PC-9 (cell line): Measurements from ENCODE around the gene CCBE1.

Experiments used
- EZH2 ChIP-seq: fragments of 200-600 bp; sonication (generic); IDR thresholded peaks from 2 replicates; pipeline ENCODE4 v1.8.0; 2017; ENCODE audit warnings: antibody characterized with exemption, low read depth
- TF ChIP-seq, protein P1 (sequence below): fragments of 200-600 bp; sonication (generic); conservative IDR thresholded peaks from 2 replicates; pipeline ENCODE4 v1.6.1; 2017; ENCODE audit warnings: mixed run types, antibody characterized with exemption, mild to moderate bottlenecking, moderate library complexity

DNA sequence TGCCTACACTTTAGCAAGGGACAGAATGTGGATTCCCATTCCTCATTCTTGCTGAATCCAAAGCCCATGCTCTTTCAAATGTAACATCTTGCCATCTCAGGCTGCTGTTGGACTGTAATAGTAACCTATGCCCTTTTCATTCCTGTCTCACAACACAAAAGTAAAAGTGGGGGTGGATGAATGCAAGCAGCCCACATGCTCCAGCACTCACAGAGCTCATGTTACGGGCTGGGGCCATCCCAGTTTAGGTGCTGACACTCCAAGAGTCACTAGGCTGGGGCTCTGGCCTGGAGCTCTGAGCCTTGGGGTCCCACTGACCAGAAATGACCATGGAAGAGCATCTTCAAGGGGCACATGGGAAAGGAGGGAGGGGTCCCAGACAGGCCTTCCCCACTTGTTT, 47.6 kb downstream of the CCBE1 start:
- TF ChIP-seq, protein P1, sequence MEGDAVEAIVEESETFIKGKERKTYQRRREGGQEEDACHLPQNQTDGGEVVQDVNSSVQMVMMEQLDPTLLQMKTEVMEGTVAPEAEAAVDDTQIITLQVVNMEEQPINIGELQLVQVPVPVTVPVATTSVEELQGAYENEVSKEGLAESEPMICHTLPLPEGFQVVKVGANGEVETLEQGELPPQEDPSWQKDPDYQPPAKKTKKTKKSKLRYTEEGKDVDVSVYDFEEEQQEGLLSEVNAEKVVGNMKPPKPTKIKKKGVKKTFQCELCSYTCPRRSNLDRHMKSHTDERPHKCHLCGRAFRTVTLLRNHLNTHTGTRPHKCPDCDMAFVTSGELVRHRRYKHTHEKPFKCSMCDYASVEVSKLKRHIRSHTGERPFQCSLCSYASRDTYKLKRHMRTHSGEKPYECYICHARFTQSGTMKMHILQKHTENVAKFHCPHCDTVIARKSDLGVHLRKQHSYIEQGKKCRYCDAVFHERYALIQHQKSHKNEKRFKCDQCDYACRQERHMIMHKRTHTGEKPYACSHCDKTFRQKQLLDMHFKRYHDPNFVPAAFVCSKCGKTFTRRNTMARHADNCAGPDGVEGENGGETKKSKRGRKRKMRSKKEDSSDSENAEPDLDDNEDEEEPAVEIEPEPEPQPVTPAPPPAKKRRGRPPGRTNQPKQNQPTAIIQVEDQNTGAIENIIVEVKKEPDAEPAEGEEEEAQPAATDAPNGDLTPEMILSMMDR: no peak
- no peak for TF ChIP-seq EZH2
